SW 1271 (cell line): ENCODE data around the gene MAMDC2.

Experiments
- DNase-seq, 2 experiments: peaks; one replicate each; lab custom pipeline; 2025; lab: John Stamatoyannopoulos, UW

The MAMDC2 gene

DNA sequence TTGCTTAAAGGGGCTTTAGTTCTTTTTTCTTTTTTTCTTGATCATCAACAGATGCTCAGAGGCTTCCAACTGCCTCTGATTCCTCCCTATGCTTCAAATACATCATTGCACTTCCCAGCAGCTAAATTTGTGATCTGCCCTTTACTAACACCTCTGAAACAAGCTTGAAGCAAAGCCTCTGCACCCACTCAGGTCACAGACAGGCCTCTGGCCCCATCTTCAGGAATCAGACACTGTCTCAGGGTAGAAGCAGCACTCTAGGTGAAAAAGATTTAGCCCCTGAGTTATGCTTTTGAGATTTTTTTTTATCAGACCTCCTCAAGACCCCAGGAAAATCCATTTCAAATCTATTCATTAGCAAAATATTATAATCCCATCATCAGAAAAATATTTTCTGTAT is 91.5 kb downstream of the MAMDC2 start:
- no peak for DNase-seq

DNA sequence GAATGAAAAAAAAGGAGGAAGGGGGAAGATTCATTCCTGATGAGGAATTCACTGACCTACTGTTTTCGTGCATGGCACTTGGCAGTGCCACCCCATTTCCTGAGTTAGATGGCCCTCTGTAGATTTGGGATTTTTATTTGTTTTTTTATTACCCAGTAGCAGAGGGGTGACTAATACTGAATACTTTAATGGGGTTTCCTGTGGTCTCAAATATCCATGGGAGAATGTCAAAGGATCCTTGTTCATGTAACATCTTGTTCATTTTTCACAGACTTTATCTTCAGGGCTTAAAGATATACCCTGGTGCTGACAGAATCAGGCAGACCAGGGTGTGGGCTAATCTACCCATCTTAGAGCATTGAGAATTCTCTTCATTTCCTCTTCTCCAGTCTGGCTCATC is 93.0 kb downstream of the MAMDC2 start:
- no peak for DNase-seq

- DNase-seq, result no peak
Observed at GRCh38 chr9:70137577-70137976, 93.9 kb downstream of the MAMDC2 start.

DNA sequence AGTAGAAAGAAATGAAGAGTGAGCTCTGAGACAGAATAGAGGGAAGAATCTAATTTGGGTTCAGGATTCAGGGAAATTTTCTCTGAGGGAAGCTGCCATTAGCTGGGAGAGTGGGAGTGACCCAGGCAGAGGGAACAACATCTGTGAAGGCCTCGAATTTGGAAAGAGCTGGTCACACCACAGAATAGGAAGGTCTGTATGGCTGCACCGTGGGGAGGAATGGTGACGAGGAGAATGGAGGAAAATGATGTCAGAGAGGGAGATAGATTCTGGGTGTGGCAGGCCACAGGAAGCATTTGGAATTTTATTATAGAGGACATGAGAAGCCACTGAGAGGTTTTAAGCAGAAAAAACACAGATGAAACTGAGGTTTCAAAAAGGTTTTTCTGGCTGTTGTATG is 98.5 kb downstream of the MAMDC2 start:
- no peak for DNase-seq

GRCh38 chr9:70143394-70144130 is 99.9 kb downstream of the MAMDC2 start:
- DNase-seq, result no peak

- DNase-seq, result no peak
Observed at GRCh38 chr9:70144131-70144503, 100.5 kb downstream of the MAMDC2 start.

DNA sequence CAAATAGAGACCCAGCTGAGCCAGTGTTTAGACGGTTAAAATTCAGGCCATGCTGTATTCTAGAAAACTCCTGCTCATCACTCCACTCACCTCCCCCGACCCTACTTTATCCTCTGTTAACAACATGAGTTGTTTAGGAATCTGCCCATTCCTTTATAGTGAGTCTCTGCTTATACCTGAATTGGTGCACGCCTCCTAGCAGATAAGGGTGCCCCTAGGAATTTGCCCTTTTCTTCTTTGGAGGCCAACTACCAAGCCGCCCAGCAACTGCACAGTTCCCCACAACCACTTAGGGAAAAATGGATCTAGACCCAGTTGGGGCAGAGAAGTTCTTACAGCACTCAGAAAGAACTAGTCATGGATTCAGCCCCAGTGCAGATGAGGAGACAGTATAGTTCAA is 102.3 kb downstream of the MAMDC2 start:
- DNase-seq, result no peak

- no peak for DNase-seq
Observed at GRCh38 chr9:70147196-70147595, 103.5 kb downstream of the MAMDC2 start.

DNA sequence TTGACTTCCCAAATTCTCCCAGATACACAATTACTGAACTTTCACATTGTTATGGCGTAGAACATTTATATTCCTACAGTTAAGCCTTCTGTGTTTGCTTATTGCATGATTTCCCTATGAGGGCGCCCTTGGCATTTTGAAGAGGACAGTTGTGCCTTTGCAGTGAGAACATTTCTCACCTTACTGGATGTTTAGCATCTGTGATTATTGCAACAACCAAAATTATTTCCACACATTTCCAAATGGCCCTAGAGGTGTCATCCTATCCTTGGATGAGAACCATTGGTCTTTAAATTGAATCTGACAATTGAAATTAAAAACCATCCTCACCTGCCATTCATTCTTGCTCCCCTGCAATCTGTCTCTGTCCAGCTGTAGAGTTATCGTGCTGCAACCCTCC is 104.0 kb downstream of the MAMDC2 start:
- no peak for DNase-seq

DNA sequence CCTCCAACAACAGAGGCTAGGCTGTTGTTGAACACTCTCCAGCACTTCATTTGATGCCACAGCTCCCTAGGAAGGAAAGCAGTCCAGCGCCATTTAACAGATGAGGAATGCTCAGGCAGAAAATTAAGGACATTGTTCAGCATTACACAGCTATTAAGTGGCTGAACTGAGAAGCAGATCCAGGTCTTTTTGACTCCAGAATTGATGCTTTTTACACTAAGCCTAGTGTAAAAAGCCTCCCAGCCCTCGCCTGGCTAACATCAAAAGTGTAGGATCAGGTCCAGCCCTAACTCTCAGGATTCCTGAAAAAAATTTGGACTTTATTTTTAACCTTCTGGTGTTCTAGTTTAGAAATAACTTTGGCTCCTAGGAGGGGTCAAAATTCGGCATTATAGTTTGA is 108.7 kb downstream of the MAMDC2 start:
- DNase-seq, result no peak

DNA sequence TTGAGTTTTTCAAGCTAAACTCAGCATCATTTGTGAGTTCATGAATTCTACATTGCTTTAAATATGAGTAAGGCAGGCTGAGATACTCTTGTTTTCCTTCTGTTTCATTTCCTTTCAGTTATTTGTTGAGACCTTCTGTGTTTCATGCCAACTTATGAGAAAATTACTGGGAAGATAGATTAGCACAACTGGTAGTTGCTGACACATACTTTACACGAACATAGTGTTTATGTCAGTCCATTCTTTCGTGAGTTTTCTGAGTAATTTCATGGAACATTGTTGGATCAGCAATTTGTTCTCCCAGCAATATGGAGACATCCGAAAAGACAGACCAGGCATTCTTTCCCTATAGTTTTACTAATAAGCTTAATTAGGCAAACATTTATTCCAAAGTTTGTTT is 113.1 kb downstream of the MAMDC2 start:
- no peak for DNase-seq

DNA sequence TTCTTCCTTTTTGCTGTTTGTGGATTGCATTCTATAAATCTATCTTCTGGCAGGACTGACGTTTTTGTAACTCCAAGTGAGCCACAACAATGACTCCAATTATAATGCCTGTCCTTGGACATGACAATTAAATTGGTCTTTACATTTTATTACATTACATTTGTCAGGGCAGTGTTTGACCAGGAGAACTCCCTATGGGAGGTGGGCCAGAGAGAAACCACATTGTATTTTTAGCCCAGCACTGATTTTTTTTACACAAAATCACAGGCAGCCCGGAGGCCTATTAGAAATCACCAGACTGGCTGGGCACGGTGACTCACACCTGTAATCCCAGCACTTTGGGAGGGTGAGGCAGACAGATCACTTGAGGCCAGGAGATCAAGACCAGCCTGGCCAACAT is 116.0 kb downstream of the MAMDC2 start:
- no peak for DNase-seq

DNA sequence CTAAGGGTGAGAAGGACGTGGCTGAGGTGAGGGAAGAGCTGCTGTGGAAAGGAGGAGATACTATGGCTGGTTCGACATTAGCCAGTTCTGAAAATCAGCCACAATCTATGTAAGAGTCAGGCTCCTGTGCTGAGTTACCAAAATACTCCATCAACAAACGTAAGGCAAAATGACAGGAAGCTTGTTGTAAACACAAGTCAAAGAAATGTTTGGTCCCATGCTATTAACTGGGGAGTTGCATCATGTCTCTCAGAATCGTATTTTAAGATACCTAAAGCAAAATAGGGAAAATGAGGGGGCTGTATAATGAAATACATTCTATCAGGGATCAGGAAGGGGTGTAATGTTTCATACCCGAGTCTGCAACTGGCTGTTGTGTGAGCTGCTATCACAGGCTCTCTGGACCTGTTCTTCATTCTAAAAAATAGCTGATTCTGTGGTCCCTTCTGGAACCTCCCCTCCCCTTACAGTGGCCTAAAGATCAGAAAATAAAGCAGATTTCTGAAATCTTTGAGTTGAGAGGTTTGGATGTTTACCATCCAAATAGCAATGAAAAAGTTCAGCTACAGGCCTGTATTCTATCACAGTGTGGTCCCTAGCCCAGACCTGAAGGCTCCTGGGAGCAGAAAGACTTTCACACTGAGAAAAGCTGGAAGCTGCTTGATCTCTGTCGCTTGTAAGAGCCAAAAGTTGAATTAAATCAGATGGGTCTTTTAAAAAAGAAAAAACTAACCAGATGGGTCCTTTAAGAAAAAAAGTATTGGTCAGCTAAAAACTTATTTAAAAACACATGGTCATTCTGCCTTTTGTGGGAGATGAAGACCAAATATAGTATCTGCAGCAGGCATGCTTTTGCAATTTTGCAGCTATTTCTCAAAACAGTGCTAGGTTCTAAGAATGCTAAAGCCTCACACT is 117.3 kb downstream of the MAMDC2 start:
- DNase-seq, result no peak

DNA sequence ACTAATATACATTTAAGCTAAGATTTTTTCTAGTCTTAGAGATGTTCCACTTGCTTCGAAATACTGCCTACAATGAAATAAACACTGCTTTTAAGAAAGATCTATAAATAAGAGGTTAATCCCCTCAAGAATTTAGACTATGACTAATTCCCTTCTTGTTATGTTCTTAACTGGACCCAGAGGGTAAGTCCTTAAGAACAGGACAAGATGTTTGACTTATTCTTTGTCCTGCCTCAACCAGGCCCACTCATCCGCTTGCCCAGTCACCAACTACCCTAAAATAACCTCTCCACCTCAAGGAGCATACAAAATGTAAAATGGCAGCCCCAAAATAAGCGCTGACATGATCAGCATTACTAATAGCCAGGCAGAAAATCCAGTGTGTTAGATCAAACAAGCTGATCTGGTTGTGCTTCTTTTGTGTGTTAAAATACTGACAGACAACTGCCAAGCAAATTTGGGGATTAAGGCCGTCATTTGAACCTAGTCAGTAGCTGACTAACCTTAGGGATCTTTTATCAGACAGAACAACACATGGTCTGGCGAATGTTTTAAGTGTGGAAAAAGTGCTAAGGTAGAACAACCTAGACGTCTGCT is 121.5 kb downstream of the MAMDC2 start:
- no peak for DNase-seq

DNA sequence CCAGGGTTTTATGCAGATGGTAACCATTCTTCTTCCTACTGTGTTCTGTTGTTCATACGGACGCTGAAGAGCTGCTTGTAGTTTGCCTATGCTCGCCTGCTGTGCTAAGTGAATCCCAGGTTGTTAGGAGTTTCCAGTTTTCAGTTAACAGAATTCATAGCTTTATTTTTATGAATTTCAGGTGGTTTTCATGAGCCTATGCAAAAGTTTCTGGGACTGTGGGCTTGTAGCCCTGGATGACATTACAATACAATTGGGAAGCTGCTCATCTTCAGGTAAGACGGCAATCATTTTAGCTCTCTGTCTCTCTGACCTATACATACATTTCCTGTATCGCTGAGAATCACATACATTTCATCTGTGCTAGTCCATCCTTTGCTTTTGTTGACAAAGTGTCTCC is 124.9 kb downstream of the MAMDC2 start:
- no peak for DNase-seq

GRCh38 chr9:70169222-70169621 is 125.6 kb downstream of the MAMDC2 start:
- DNase-seq, result no peak

GRCh38 chr9:70170151-70170790 is 126.6 kb downstream of the MAMDC2 start:
- no peak for DNase-seq

- no peak for DNase-seq
Observed at GRCh38 chr9:70172532-70172931, 128.9 kb downstream of the MAMDC2 start.

GRCh38 chr9:70177121-70177520 is 133.5 kb downstream of the MAMDC2 start:
- DNase-seq, result no peak

- no peak for DNase-seq
Observed at GRCh38 chr9:70192707-70193106, 149.1 kb downstream of the MAMDC2 start.

- DNase-seq, result no peak
Observed at GRCh38 chr9:70195456-70195855, 151.8 kb downstream of the MAMDC2 start.

DNA sequence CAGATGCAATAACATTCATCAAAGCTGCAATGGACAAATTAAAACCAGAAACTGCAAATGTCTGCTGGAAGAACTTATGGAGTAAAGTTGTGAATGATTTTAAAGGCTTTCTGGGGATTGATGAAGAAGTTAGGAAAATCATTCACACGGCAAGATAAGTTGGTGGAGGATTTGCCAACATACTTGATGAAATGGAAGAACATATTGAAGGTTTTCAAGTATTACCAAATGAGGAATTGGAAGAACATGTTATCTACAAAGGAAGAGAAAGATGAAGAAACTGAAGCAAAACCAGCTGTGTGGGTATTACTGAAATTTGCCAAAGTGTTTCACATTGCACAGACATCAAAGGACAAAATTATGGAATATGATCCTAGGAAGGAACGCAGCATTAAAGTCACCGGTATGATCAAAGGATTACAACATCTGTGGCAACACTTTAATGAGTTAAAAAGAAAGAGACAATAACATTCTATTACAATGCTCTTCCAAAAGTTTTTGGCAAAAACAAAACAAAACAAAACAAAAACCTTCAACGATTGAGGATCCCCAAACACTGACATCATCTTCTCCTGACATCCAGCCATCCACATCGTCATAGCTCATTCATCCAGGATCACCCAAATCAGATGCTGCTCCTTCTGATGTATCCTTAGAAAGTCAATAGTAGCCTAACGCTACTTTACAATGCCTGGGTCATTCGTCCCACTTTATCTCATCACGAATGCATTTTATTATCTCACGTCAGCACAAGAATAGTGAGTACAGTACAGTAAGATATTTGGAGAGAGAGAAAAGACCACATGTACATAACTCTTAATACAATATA is 153.8 kb downstream of the MAMDC2 start:
- no peak for DNase-seq
